ENCODE data around the gene LRRC7.

DNA sequence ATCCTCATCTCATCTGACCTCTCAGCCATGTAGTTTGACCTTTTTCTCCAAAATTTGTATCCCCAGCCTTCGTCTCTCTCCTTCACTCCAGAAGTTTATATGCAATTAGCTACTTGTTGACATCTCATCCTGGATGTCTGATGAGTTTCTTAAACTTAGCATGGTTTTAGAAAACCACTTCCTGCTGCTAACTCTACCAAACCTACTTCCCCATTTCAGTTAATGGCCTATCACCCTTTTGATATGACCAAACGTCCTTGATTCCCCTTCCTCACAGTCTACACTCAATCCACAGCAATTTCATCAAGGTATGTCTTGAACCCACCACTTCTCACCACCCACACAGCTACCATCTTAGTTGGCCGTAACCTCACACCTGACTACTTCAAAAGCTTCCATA is 515.8 kb downstream of the LRRC7 start:
- no peak for TF ChIP-seq EP300 (conservative IDR thresholded peaks at IDR 0.05; ENCODE audit: poor library complexity, severe bottlenecking)
- TF ChIP-seq, protein P1, sequence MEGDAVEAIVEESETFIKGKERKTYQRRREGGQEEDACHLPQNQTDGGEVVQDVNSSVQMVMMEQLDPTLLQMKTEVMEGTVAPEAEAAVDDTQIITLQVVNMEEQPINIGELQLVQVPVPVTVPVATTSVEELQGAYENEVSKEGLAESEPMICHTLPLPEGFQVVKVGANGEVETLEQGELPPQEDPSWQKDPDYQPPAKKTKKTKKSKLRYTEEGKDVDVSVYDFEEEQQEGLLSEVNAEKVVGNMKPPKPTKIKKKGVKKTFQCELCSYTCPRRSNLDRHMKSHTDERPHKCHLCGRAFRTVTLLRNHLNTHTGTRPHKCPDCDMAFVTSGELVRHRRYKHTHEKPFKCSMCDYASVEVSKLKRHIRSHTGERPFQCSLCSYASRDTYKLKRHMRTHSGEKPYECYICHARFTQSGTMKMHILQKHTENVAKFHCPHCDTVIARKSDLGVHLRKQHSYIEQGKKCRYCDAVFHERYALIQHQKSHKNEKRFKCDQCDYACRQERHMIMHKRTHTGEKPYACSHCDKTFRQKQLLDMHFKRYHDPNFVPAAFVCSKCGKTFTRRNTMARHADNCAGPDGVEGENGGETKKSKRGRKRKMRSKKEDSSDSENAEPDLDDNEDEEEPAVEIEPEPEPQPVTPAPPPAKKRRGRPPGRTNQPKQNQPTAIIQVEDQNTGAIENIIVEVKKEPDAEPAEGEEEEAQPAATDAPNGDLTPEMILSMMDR (IDR thresholded peaks at IDR 0.05; ENCODE audit: poor library complexity, severe bottlenecking) = no peak
- TF ChIP-seq POLR2AphosphoS5 (IDR thresholded peaks at IDR 0.05) = no peak

Measured in neural cell (in vitro differentiated cells).